Measurements from ENCODE around the gene DSE.

DSE gene

GRCh38 chr6:116417661-116418060, 46.9 kb downstream of the DSE start:
- no peak for DNase-seq

- no peak for DNase-seq
Measured at GRCh38 chr6:116419069-116419786, 48.5 kb downstream of the DSE start.

DNA sequence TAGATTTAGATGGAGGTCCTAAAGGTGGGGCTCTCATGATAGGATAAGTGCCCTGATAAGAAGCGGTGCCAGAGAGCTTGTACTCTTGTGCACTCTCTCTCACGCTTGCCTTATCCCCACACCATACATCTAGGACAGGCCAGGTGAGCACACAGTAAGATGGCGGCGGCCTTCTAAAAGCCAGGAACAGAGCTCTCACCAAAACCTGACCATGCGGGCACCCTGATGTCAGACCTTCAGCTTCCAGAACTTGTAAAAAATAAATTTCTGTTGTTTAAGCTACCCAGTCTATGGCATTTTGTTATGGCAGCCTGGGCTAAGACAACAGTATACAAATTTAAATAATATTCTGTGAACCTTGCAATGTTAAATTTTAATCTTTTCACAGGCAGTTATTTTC, 49.6 kb downstream of the DSE start:
- no peak for DNase-seq

- DNase-seq: no peak
Measured at GRCh38 chr6:116422238-116422637, 51.5 kb downstream of the DSE start.

DNA sequence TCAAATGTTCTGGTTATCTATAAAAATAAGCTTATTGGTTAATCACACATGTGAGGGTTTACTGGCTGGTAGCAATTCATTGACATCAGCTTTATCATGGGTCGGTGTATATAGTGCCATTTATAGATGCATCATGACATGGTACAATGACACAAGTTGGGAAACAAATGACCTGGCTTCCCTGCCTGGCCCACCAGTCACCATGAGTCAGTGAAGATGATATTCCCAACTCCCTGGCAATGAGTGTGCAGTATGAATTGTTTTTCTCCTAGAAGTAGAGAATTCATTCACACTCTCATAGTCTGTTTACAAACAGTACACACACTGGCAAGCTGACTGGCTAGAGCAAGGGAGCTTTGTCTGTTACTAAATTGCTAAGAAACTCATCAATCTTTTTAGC, 53.3 kb downstream of the DSE start:
- no peak for DNase-seq

DNA sequence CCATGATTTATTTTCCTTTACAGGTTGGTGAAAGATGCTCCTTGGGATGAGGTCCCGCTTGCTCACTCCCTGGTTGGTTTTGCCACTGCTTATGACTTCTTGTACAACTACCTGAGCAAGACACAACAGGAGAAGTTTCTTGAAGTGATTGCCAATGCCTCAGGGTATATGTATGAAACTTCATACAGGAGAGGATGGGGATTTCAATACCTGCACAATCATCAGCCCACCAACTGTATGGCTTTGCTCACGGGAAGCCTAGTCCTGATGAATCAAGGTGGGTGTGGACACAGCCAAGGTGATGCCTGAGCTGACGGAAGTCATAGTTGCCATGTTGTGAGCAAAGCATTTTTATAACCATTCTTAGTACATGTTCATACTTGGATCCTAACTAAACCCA, 55.8 kb downstream of the DSE start:
- no peak for DNase-seq

- DNase-seq: no peak
Measured at GRCh38 chr6:116429111-116429510, 58.4 kb downstream of the DSE start.

DNA sequence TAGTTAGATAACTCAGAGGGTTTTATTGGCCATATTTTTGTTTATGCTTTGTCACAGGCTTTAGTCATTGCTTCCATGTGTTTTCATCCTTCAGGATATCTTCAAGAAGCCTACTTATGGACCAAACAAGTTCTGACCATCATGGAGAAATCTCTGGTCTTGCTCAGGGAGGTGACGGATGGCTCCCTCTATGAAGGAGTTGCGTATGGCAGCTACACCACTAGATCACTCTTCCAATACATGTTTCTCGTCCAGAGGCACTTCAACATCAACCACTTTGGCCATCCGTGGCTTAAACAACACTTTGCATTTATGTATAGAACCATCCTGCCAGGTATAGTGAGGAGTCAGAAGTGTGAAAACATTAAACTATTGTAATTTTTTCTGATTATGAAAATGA, 60.1 kb downstream of the DSE start:
- no peak for DNase-seq

DNA sequence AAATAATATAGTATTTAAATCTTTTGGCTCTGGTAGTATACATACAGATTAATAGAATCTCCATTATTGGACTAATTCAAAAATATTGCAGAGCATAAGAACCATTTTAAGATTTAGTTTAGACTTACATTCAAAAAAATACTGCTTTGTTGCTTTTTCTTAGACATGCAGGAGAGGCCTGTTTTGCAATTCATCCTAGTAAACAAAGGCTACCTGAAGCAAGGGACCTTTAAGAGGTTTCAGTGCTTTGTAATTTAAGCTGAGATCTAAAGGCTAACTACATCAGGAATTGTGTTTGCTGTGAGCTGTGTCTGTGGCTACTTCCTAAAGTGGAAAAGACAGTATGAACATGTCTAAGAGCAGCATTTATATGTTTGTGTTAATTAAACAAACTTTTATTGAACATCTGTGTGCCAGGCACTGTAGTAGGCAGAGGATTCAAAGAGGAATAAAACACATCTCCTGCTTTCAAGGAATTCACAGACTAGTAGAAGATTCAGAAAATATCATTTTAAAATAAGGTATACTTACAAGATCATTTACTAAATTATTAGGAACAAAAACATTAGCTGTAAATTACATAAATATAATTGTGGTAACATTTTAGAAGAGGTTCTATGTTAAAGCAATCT, 61.3 kb downstream of the DSE start:
- no peak for DNase-seq

DNA sequence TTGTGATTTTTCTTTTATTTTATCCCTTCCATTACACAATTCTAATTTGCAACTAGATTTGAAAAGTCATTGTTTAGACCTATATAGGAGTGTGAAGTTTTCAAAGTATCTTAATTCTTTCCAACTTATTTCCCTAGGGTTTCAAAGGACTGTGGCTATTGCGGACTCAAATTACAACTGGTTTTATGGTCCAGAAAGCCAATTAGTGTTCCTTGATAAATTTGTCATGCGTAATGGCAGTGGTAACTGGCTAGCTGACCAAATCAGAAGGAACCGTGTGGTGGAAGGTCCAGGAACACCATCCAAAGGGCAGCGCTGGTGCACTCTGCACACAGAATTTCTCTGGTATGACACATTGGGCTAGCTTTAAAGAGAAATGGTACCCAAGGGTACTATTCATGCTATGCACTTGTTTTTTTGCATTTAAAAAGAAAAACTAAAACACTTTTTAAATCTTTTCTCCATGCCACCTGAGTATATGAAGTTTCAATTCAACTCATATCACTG, 62.5 kb downstream of the DSE start:
- no peak for DNase-seq

DNA sequence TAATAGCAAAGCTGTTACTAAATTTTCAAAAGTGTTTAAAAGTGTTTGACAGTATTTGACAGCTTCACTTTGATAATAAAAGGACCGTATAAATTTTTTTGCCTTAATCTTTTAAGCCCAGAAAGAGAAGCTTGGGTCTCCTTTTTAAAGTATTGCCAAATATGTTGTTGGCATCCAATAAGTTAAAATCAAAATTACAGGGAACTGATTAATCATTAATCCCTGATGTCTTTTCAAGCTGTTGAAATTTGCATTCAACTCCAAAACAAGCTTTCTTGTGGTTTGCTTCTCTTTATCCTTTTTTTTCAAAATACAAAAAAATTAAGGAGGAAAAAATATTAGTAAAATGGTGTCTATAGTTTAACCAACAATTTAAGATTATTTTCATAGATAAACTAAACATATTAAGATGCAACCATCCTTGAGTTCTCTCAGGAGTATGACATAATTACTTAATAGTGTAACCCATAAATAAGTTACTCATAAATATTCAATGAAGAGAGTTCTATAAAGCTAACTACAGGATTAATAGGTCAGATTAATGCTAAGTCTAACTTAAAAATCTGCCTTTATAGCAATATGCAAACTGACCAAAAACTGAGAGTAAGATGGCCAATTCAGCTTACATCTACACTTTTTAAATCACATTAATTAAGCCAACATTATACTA, 63.4 kb downstream of the DSE start:
- DNase-seq: no peak

GRCh38 chr6:116436586-116436985, 65.8 kb downstream of the DSE start:
- DNase-seq: no peak

DNA sequence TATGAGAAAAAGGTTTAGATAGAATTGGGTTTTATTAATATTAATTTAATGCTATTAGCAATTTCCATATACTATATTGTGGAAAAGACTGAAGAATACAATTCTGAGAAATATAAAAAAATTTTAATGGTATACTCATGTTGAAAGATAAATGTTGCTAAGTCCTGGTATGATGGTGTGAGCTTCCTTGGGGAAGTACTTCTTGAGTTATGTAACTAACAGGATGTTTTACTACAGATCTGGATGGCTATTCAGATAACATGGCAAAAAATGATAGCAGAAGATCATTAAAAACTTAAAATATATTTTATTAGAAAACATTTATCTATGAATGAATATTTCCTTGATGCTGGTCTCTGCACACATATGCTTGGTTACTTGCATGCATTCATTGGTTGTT, 66.9 kb downstream of the DSE start:
- DNase-seq: no peak

DNA sequence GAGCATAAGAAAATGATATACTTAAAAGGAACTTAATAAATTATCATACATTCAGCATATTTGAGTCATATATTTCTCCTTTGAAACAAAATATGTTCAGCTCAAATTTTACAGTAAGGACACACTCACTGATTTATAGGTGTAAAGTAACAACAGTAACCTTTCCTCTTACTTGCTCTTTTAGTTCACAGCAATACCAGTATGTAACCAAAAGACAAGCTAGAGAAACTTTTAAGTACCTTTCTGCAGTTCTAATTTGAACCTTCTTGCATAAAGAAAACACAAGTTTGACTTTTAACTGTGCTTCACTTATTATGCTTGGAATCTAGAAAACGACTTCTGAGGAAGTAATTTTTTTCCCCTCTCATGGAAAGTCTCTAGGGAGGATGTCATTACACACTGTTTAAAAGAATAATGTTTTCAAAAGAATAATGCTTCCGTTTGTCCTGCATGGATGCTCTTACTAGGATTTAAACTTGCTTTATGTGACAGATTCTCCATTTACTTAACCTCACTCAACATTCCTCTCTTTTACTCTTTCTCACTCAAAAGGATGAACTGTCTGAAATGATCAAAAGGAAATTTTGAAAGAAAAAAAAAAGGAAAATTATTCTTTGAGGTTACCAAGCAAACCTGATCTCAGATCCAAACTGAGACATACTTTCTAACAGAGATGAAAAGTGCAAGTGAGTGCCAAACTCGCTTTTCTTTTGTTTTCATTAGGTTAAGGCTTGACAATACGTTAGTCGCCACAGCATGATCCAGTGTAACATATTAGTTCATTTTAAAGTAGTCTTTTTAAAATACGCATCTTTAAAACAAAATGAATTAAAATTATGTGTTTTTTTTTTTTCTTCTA, 68.1 kb downstream of the DSE start:
- no peak for DNase-seq

GRCh38 chr6:116439522-116440051, 68.8 kb downstream of the DSE start:
- DNase-seq: no peak

GRCh38 chr6:116443105-116443504, 72.4 kb downstream of the DSE start:
- no peak for DNase-seq

- peak in 1 of 3 experiments; percentile 37 for DNase-seq
Measured at GRCh38 chr6:116444092-116444491, 73.3 kb downstream of the DSE start.

DNA sequence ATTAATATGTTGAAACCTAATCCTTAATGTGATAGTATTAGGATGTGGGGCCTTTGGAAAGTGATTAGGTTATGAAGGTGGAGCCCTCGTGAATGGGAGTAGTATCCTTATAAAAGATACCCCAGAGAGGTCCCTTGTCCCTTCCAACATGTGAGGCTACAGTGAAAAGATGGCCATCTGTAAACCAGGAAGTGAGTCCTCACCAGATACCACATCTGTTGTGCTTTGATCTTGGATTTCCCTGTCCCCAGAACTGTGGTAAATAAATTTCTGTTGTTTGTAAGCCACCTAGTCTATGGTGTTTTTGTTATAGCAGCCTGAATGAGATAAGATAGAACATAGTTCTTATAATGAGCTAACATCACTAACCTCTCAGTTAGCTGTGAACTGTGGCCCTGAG, 73.8 kb downstream of the DSE start:
- DNase-seq: no peak

GRCh38 chr6:116445102-116445501, 74.4 kb downstream of the DSE start:
- DNase-seq: no peak

GRCh38 chr6:116446399-116446798, 75.7 kb downstream of the DSE start:
- no peak for DNase-seq

GRCh38 chr6:116447052-116447451, 76.3 kb downstream of the DSE start:
- DNase-seq: no peak

- DNase-seq: no peak
Measured at GRCh38 chr6:116447496-116448011, 76.8 kb downstream of the DSE start.

DNA sequence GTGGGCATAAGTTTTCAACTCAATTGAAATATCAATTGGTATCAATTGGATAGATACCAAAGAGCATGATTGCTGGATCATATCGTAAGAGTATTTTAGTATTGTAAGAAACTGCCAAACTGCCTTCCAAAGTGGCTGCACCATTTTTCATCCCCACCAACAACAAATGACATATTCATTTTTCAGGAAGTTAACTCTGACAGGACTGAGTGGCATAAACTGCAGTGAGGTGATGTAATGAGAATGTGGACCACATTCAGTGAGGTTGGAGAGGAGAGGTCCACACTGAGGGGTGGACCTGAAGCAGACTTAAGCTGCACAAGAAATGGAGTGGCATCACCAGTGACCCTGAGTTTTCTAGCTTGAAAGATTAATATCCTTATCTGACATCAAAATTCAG, 78.8 kb downstream of the DSE start:
- no peak for DNase-seq
